GM10266 (cell line): ENCODE measurements around the gene KLC1.

Experiments used
- DNase-seq: peaks from one replicate; pipeline ENCODE4 v3.0.0; 2012; ENCODE audit errors: extremely low spot score
- CTCF ChIP-seq: IDR thresholded peaks from 2 replicates; pipeline ENCODE4 v1.5.1; 2012; ENCODE audit warnings: mild to moderate bottlenecking, low read depth; ENCODE audit not compliant: control insufficient read depth, insufficient read depth; ENCODE audit errors: missing control alignments

KLC1 gene

GRCh38 chr14:103659631-103660030 lies 30.6 kb downstream of the KLC1 start:
- no peak for TF ChIP-seq CTCF
- no peak for DNase-seq

- no peak for DNase-seq
- no peak for TF ChIP-seq CTCF
Observed at GRCh38 chr14:103662029-103662428, 33.0 kb downstream of the KLC1 start.

GRCh38 chr14:103662591-103662990 lies 33.6 kb downstream of the KLC1 start:
- no peak for DNase-seq
- TF ChIP-seq CTCF = no peak

- DNase-seq = no peak
- TF ChIP-seq CTCF = no peak
Observed at GRCh38 chr14:103663506-103663905, 34.5 kb downstream of the KLC1 start.

- DNase-seq = no peak
- no peak for TF ChIP-seq CTCF
Observed at GRCh38 chr14:103667671-103668070, 38.7 kb downstream of the KLC1 start.

GRCh38 chr14:103668117-103668516 lies 39.1 kb downstream of the KLC1 start:
- DNase-seq = no peak

GRCh38 chr14:103669370-103669769 lies 40.4 kb downstream of the KLC1 start:
- TF ChIP-seq CTCF = no peak
- DNase-seq = no peak

More at GRCh38 chr14:103668117-103668516, 39.1 kb downstream of the KLC1 start:
- no peak for TF ChIP-seq CTCF
